Measurements from ENCODE around the gene TTF2.
A peak's percentile ranks its signal among the peaks of the same experiment; 100 is the strongest.

Gene TTF2

DNA sequence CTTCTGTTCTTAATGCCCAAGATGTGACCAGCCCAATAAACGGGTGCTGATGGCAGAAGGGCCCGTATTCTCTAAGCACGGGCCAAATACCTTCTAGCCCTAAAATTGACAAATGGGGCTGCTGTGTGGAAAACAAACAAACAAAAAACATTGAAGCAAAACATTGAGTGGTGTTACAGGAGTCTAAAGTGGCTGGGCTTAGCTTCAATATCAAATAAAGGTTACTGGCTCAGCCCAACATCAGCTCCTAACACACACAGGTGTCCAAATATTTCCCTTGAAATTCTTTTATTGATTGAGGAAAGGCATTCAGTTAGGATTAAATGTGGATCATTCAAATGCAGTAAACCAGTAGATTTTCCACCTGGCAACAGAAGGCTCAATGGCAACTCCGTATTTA, 13.3 kb upstream of the TTF2 start:
- Histone ChIP-seq H3K36me3 (no peaks in the 10 kb centered on the region), H3K27ac (no peak overlapping the region), H3K27me3 (ENCODE audit: insufficient read depth, low read depth, severe bottlenecking) (no peaks in the 10 kb centered on the region), H3K4me3 (ENCODE audit: low read depth, low read length) (no peak overlapping the region), H3K9me3 (ENCODE audit: severe bottlenecking) (peaks cover 5% of the 10 kb centered on the region)
- TF ChIP-seq CTCF (IDR thresholded peaks at IDR 0.05; ENCODE audit: low read depth, low read length) = no peak
- DNase-seq = no peak

- no peaks in the 10 kb centered on the region for H3K27me3 ChIP-seq (ENCODE audit: insufficient read depth, low read depth, severe bottlenecking)
- H3K9me3 ChIP-seq (ENCODE audit: severe bottlenecking) = peaks cover 5% of the 10 kb centered on the region
- no peak overlapping the region for H3K27ac ChIP-seq
- no peak overlapping the region for H3K4me3 ChIP-seq (ENCODE audit: low read depth, low read length)
- no peak for DNase-seq
- H3K36me3 ChIP-seq = no peaks in the 10 kb centered on the region
- no peak for TF ChIP-seq CTCF (IDR thresholded peaks at IDR 0.05; ENCODE audit: low read depth, low read length)
Observed at GRCh38 chr1:117047271-117047670, 12.9 kb upstream of the TTF2 start.

DNA sequence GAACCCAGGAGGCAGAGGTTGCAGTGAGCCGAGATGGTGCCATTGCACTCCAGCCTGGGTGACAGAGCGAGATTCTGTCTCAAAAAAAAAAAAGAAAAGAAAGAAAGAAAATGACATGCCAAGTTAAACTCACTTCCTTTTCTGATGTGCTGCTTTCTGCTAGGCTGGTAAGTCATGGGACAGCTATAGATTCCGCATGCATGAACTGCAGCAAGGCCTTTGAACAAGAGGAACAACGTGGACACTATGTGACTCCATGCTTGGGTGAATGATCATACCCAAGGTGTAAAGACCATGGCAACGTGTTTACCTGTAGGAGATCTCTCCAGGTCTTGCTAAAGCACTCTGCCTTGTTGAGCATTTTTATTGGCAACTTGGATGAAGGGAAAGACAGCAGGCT, 10.3 kb upstream of the TTF2 start:
- H3K9me3 ChIP-seq (ENCODE audit: severe bottlenecking) = no peaks in the 10 kb centered on the region
- TF ChIP-seq CTCF (IDR thresholded peaks at IDR 0.05; ENCODE audit: low read depth, low read length) = no peak
- H3K4me3 ChIP-seq (ENCODE audit: low read depth, low read length) = no peak overlapping the region
- no peak overlapping the region for H3K27ac ChIP-seq
- H3K27me3 ChIP-seq (ENCODE audit: insufficient read depth, low read depth, severe bottlenecking) = no peaks in the 10 kb centered on the region
- no peak for DNase-seq
- H3K36me3 ChIP-seq = no peaks in the 10 kb centered on the region

GRCh38 chr1:117051224-117052064, 8.7 kb upstream of the TTF2 start:
- H3K9me3 ChIP-seq (ENCODE audit: severe bottlenecking) = no peaks in the 10 kb centered on the region
- no peak for TF ChIP-seq CTCF (IDR thresholded peaks at IDR 0.05; ENCODE audit: low read depth, low read length)
- no peak overlapping the region for H3K27ac ChIP-seq
- H3K4me3 ChIP-seq (ENCODE audit: low read depth, low read length) = no peak overlapping the region
- H3K27me3 ChIP-seq (ENCODE audit: insufficient read depth, low read depth, severe bottlenecking) = no peaks in the 10 kb centered on the region
- H3K36me3 ChIP-seq = no peaks in the 10 kb centered on the region
- DNase-seq = no peak

DNA sequence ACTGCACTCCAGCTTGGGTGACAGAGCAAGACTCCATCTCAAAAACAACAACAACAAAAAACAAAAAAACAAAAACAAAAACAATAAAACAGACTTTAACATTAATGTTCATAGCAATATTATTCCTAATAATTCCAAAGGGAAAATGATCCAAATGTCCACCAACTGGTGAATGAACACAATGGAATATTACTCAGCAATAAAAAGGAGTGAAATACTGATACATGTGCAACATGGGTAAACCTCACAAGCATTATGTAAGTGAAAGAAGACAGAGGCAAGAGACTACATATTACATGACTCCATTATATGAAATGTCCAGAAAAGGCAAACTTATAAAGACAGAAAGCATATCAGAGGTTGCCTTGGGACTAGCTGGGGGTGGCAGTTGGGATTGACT, 6.1 kb upstream of the TTF2 start:
- Histone ChIP-seq H3K4me3 (ENCODE audit: low read depth, low read length) (no peak overlapping the region), H3K9me3 (ENCODE audit: severe bottlenecking) (no peaks in the 10 kb centered on the region), H3K36me3 (no peaks in the 10 kb centered on the region), H3K27ac (no peak overlapping the region), H3K27me3 (ENCODE audit: insufficient read depth, low read depth, severe bottlenecking) (no peaks in the 10 kb centered on the region)
- DNase-seq = no peak
- TF ChIP-seq CTCF (IDR thresholded peaks at IDR 0.05; ENCODE audit: low read depth, low read length) = no peak

DNA sequence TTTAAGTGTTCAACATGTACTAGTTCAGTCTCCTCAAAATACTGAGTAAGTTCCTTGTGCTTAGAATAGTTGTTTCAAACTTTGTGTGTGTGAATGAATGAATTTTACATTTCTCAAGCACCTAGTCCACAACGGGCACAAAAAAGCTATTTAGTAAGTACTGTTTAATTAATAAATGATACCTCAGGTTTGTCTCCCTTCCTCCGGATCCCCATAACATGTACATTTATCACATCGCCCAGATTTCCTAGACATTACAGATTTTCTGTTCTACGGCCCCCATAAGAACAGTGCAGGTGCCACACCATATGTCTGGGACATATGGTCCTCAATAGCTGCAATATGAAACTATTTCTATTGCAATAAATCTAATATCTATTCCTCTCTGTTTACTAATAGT, 1.3 kb upstream of the TTF2 start:
- Histone ChIP-seq H3K4me3 (ENCODE audit: low read depth, low read length) (peak overlapping the region; percentile 97), H3K36me3 (peaks cover 14% of the 10 kb centered on the region), H3K27me3 (ENCODE audit: insufficient read depth, low read depth, severe bottlenecking) (no peaks in the 10 kb centered on the region), H3K9me3 (ENCODE audit: severe bottlenecking) (no peaks in the 10 kb centered on the region), H3K27ac (peak overlapping the region; percentile 92)
- no peak for TF ChIP-seq CTCF (IDR thresholded peaks at IDR 0.05; ENCODE audit: low read depth, low read length)
- DNase-seq = no peak
